Hematopoietic multipotent progenitor cell treated with erythropoietin and hydrocortisone succinate and interleukin-3 and kit ligand, for 15 days (in vitro differentiated cells): ENCODE results near the gene COA6.
"Not testable (repeated sequence)": the region's sequence is repeated elsewhere in the genome, so short reads cannot be mapped to it uniquely, and the experiment has no call there.

Experiments
- DNase-seq: peaks from one replicate; pipeline ENCODE4 v3.0.0-alpha.2; 2015; ENCODE audit warnings: low spot score

Gene COA6

DNA sequence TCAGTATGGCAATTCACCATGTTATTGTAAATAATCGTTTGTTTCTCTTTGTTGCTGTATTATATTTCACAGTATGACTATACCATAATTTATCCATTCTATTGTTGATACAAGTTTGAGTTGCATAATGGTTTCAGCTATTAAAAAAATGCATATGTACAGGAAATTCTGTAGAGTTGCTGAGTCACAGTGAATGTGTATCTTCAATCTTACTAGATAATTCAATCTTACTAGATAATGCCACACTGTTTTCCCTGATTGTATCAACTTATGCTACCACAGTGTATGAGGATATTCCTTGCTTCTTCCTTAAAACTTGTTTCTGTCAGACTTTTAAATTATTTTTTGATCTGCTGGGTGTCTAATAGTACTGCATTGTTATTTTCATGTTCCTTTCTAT is 3.5 kb upstream of the COA6 start:
- DNase-seq = no peak

GRCh38 chr1:234371414-234371813 is 1.8 kb upstream of the COA6 start:
- DNase-seq = no peak

DNA sequence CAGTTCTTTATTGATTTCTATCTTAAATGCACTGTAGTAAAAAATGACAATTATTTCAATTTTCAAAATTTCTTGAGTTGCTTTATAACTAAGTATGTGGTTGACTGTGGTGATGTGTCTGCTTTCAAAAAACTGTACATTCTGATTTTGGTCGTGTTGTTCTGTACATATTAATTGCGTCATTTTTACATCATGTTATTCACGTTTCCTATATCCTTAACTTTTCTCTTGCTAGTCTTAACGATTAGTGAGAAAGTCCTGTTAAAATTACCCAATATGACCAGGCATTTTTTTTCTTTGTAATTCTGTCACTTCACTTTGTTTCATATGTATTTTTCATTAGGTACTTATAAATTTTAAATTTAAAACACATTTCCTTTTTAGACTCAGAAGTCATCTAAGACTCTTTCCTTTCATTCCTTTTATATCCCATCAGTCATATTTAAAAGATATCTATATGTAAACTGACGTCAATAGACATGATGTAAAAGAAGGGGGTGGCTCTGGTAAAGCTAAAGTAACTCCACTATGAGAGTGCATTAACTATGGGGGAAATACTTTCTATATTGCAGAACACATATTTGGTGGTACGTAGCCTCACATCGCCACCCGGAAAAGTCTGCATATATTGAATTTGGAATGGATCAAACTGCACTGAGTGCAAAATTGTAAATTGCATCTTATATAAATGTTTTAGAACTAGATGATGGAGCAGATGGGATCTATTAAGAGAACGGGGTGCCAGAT is 1.1 kb upstream of the COA6 start:
- DNase-seq = no peak

GRCh38 chr1:234373959-234374254 is 651 bp downstream of the COA6 start:
- DNase-seq = no peak

- DNase-seq = no peak
Observed at GRCh38 chr1:234375672-234376071, 2.4 kb downstream of the COA6 start.

DNA sequence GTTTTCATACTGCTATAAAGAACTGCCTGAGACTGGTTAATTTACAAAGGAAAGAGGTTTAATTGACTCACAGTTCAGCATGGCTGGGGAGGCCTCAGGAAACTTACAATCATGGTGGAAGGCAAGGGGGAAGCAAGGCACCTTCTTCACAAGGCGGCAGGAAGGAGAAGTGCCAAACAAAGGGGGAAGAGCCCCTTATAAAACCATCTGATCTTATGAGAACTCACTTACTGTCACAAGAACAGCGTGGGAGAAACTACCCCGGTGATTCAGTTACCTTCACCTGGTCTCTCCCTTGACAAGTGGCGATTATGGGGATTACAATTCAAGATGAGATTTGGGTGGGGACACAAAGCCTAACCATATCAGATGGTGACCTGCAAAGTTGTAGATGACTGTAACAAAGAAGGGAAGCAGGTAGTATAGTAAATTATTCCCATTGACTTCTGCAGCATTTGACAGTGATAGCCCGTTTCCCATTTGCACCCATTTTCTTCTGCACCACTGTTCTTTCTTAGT is 6.4 kb downstream of the COA6 start:
- not testable (repeated sequence) for DNase-seq

- no peak for DNase-seq
Observed at GRCh38 chr1:234381699-234382555, 8.7 kb downstream of the COA6 start.

GRCh38 chr1:234386122-234386521 is 12.9 kb downstream of the COA6 start:
- no peak for DNase-seq

- no peak for DNase-seq
Observed at GRCh38 chr1:234388094-234388493, 14.8 kb downstream of the COA6 start.

- no peak for DNase-seq
Observed at GRCh38 chr1:234393190-234393589, 19.9 kb downstream of the COA6 start.

DNA sequence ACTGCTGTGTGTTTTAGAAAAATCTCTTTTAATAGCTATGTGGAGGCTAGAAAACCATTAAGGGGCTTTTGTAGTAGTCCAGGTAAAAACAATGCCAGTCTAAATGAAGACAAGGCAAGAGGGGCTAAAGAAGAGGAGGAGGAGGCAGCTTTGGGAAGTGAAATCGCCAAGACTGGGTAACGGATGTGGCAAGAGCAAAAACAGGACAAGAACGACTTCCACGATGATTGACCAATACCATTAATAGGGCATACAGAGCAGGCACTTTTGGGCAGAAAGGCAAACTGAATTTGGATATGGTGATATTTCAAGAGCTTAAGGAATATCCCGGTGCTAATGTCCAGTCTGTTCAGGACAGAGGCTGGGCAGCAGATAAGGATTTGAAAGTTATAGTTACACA is 22.0 kb downstream of the COA6 start:
- DNase-seq = no peak

DNA sequence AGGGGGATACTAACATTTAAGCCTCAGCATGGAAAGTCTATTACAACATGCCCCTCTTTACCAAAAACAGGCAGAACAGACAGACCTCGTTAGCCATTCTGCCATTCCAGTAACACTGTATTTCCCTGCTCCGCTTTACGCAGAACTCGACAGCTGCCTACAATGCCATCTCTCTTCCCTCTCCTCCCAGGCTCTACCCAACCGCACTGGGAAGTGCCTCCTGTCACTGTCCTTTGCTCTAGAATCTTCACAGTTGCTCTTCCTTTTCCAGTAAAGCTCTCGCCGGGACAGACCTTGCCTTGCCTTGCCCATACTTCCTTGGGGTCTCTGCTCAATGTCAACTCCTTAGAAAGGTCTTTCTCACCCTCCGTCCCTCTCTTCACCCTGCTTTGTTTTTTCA is 22.8 kb downstream of the COA6 start:
- DNase-seq = no peak

DNA sequence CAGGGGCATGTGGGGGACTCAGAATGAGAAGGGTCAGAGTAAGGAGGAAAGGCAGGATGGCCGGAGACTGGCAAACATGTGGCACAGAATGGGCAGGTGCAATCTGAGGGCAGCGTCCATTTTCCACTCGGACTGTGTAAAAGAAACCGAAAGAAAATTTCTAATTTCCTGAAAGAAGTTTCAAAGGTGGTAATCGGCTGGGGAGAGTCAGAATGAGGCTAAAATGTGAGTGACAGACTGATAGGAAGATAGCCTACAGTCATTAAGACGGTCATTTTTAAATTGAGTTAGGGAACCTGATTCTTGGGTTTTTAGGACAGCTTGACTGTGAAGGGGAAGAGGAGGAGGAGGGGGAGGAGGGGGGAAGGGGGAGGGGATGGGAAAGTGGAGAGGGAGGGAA is 23.6 kb downstream of the COA6 start:
- DNase-seq = no peak

GRCh38 chr1:234397732-234398131 is 24.5 kb downstream of the COA6 start:
- no peak for DNase-seq

DNA sequence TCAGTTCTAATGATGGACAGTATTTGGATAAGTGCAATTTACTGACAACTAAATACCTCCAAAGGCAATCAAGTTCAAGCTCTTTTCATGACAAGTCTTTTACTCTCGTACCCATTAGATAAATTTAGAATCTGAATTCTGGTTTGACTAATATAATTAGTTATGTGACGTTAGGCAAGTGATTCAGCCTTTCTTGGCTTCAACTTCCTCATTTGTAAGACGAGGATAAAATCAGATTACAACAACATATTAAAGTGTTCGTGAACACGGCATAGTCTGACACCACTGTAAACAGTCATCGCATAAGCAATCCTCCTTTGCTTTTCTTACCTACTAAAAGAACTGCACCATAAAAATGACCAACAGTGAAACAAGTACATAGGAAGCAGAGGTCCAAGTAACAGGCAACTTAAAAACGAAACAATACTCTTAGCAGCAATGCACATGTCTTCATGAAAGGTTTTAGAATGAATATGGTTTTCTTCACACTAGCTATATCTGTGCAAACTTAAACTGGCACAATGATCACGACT is 25.7 kb downstream of the COA6 start:
- DNase-seq = peak; percentile 21

GRCh38 chr1:234399515-234399914 is 26.3 kb downstream of the COA6 start:
- not testable (repeated sequence) for DNase-seq

DNA sequence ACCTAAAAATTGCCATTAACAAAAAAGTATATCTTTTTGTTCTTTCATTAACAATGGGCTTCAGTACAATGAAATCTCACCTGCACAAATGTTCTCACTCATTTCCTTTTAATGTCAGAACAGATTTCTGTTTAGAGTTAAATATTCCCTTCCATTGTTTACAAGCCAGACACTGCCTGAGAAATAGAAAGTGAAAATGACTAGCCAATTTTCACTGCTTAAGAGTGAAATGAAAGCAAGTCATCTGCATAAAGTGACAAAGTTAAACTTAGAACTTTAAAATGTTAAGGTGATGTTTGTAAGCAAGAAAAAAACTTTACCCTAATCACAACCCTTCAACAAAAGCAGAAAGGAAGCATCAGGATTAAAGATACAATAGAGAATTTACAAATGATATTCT is 27.5 kb downstream of the COA6 start:
- peak; percentile 42 for DNase-seq

GRCh38 chr1:234401658-234402057 is 28.4 kb downstream of the COA6 start:
- DNase-seq = no peak

- DNase-seq = no peak
Observed at GRCh38 chr1:234402939-234403338, 29.7 kb downstream of the COA6 start.

- no peak for DNase-seq
Observed at GRCh38 chr1:234405676-234406075, 32.4 kb downstream of the COA6 start.

DNA sequence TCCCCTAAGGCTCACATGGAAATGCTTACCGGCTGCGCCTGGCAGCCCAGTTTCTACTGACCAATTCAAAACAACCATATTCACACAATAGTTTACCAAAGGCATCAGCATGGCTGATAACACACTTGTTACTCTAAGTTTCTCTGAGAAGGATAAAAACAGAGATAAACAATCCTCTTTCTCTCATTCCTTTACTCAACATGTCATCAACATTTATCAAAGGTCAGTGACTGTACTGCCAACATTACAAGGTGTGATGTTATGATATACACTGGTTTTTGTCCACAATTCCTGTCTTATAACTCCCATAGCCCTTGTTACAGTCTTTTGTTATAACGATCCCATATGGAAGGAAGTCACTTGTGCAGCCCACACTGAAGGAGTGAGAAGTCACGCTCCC is 33.6 kb downstream of the COA6 start:
- DNase-seq = no peak

- DNase-seq = no peak
Observed at GRCh38 chr1:234408757-234409156, 35.5 kb downstream of the COA6 start.

- DNase-seq = no peak
Observed at GRCh38 chr1:234409328-234409727, 36.1 kb downstream of the COA6 start.
